GM19035 (cell line): ENCODE measurements around the gene CDH13.
"Not testable (repeated sequence)": the region's sequence is repeated elsewhere in the genome, so short reads cannot be mapped to it uniquely, and the experiment has no call there.

Experiments used
- ATAC-seq: cut with Tn5 transposase; IDR thresholded peaks from one replicate; pipeline ENCODE4 v1.9.1; 2021; ENCODE audit not compliant: unreplicated experiment

Gene CDH13

GRCh38 chr16:82933933-82934332 lies 307.2 kb downstream of the CDH13 start:
- not testable (repeated sequence) for ATAC-seq

GRCh38 chr16:82935766-82936165 lies 309.0 kb downstream of the CDH13 start:
- ATAC-seq = no peak

GRCh38 chr16:82936941-82937551 lies 310.3 kb downstream of the CDH13 start:
- ATAC-seq = no peak

GRCh38 chr16:82937926-82938520 lies 311.3 kb downstream of the CDH13 start:
- no peak for ATAC-seq

GRCh38 chr16:82943371-82943770 lies 316.6 kb downstream of the CDH13 start:
- ATAC-seq = no peak

GRCh38 chr16:82945420-82946101 lies 318.8 kb downstream of the CDH13 start:
- ATAC-seq = no peak

GRCh38 chr16:82947698-82948097 lies 320.9 kb downstream of the CDH13 start:
- ATAC-seq = no peak

- no peak for ATAC-seq
These were observed 322.2 kb downstream of the CDH13 start for GRCh38 chr16:82949016-82949415.

GRCh38 chr16:82953517-82953916 lies 326.7 kb downstream of the CDH13 start:
- no peak for ATAC-seq

GRCh38 chr16:82954224-82954929 lies 327.6 kb downstream of the CDH13 start:
- no peak for ATAC-seq

GRCh38 chr16:82955741-82956348 lies 329.1 kb downstream of the CDH13 start:
- no peak for ATAC-seq

GRCh38 chr16:82957212-82957611 lies 330.4 kb downstream of the CDH13 start:
- no peak for ATAC-seq

GRCh38 chr16:82960918-82961317 lies 334.1 kb downstream of the CDH13 start:
- no peak for ATAC-seq

GRCh38 chr16:82963653-82964052 lies 336.9 kb downstream of the CDH13 start:
- no peak for ATAC-seq

GRCh38 chr16:82965808-82966207 lies 339.0 kb downstream of the CDH13 start:
- ATAC-seq = no peak

GRCh38 chr16:82967424-82967823 lies 340.7 kb downstream of the CDH13 start:
- no peak for ATAC-seq

- no peak for ATAC-seq
These were observed 344.4 kb downstream of the CDH13 start for GRCh38 chr16:82971126-82971525.

- ATAC-seq = no peak
These were observed 345.7 kb downstream of the CDH13 start for GRCh38 chr16:82972331-82972919.

GRCh38 chr16:82979406-82980111 lies 352.8 kb downstream of the CDH13 start:
- no peak for ATAC-seq

GRCh38 chr16:82980810-82981209 lies 354.0 kb downstream of the CDH13 start:
- ATAC-seq = no peak
